ENCODE measurements around the gene CNTNAP2.

Gene CNTNAP2

GRCh38 chr7:147811923-147812322 is 1695.3 kb downstream of the CNTNAP2 start:
- no peak for DNase-seq

DNA sequence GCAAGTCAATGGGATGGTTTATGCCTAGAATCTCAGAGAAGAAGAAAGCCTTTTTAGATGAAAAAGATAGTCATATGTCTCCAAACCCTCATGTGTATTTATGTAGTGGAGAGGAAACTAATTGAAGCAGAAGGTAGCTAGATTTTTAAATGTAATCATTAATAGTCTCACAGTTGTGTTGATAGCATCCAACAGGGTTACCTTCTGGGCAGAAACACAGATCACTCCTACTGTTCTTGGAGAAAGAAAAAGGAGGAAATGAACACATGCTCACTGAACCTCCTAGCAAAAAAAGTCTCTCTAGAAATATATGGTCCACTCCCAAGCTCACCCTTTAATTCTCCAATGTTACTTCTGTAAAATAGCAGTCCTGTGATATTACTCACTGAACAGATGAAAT is 1696.7 kb downstream of the CNTNAP2 start:
- DNase-seq = no peak

- DNase-seq = no peak
These were observed 1701.7 kb downstream of the CNTNAP2 start for GRCh38 chr7:147818317-147818716.

- DNase-seq = no peak
These were observed 1708.1 kb downstream of the CNTNAP2 start for GRCh38 chr7:147824671-147825070.

DNA sequence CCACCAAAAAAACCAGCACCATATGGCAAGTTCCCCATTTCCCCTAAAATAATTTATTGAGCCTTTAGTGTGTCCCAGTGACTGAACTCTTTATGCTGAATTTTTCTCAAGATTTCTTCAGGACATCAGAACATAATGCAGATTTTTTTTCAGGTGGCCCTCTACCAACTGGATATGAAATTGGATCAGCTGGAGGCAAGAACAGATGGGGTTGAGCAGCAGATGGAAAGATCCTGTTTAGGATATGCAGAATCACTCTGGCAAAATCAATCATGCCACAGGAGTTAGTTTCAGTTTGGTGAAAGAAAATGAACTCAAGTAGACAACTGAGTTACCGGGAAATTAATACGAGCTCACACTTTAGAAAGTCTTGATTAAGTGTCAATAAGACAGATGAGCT is 1712.4 kb downstream of the CNTNAP2 start:
- no peak for DNase-seq

DNA sequence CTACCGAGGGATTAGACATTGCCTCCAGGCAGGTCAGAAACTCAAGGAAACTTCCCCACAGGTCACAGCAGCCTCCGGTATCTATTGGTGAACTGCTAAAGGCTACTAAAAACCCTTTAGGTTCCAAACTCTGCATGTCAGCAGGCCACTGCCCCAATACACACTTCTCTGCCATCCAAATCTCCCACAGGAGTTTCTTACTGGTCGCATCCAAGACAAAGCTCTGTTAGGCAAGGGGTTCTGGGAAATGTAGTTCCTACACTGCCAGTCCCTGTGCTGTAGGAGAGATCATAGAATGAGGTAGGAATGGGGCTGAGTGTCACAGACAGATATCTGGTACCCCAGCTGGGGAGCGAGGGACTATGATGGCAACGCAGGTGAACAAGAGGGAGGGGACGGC is 1717.0 kb downstream of the CNTNAP2 start:
- no peak for DNase-seq

GRCh38 chr7:147833970-147834369 is 1717.4 kb downstream of the CNTNAP2 start:
- no peak for DNase-seq

GRCh38 chr7:147852833-147853232 is 1736.2 kb downstream of the CNTNAP2 start:
- DNase-seq = no peak

GRCh38 chr7:147857152-147858140 is 1740.8 kb downstream of the CNTNAP2 start:
- DNase-seq = no peak

GRCh38 chr7:147858421-147858820 is 1741.8 kb downstream of the CNTNAP2 start:
- no peak for DNase-seq

GRCh38 chr7:147859033-147859432 is 1742.4 kb downstream of the CNTNAP2 start:
- no peak for DNase-seq

- no peak for DNase-seq
These were observed 1742.9 kb downstream of the CNTNAP2 start for GRCh38 chr7:147859486-147859885.

GRCh38 chr7:147861058-147861716 is 1744.6 kb downstream of the CNTNAP2 start:
- DNase-seq = no peak

DNA sequence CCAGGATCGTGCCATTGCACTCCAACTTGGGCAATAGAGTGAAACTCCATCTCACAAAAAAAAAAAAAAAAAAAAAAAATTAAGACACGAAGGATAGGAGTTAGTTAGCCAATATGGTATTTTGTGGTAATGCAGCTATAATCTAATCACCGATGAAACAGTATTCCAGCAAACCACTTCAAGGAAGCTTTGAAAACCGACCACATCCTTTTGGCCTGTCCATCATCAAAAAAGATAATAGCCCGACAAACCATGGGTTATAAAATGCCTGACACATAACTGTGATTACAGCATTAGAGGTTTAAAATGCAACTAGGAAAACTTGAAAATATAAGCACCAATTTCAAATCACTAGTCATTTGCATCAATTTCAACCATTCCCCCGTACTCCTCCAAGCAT is 1745.3 kb downstream of the CNTNAP2 start:
- DNase-seq = no peak

DNA sequence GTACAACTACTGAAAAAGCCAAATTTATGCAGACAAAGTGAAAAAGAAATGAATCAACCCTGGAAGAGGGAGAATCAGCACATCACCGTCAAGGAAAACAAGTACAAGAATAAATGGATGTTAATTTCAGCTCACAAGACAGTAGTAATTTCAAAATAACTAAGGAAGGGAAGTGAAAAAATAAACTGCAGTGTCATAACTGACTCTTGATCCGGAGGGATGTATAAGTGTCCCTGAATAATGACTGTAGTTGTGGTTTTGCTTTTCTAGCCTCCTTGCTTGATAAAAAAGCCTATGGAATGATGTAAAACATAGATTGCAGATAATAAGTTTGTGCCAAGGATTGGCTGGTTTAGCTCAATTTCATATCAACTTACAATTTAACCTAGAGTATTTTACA is 1752.9 kb downstream of the CNTNAP2 start:
- DNase-seq = peak; percentile 63

- peak; percentile 46 for DNase-seq
These were observed 1762.5 kb downstream of the CNTNAP2 start for GRCh38 chr7:147878912-147879661.

GRCh38 chr7:147885869-147886268 is 1769.3 kb downstream of the CNTNAP2 start:
- DNase-seq = peak; percentile 80

DNA sequence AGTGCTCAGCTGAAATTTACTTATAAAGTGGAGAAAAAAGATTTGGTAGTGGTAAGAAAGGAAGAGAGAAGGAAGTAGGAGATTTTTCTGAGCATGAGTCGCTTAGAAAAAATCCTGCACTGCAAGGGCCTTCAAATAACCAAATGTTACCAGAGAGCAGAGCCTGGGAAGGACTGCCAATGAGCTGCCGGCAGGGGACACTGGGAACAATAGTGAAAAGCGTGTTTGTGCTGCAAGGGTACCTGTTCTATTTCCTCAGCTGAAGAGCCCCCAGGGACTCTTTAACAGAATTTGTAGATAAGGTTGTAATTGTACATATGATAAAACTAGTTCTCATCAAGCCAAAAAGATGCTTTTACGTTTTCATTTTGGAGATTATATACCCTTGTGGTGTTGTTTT is 1777.7 kb downstream of the CNTNAP2 start:
- no peak for DNase-seq

DNA sequence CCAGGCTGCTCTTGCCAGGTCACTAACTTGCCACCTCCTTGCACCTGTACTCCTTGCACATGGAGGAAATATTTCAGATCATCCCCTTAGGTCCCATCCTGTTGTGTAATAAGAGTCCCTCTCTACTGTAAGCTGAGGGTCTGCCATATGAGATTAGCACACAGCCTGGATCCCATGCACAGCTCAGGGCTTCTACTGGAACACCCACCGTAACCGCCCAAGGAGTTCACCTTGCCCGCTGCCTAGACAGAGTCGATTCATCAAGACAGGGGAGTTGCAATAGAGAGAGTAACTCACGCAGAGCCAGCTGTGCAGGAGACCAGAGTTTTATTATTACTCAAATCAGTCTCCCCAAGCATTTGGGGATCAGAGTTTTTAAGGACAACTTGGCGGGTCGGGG is 1779.5 kb downstream of the CNTNAP2 start:
- no peak for DNase-seq

- DNase-seq = no peak
These were observed 1787.1 kb downstream of the CNTNAP2 start for GRCh38 chr7:147903536-147904218.

DNA sequence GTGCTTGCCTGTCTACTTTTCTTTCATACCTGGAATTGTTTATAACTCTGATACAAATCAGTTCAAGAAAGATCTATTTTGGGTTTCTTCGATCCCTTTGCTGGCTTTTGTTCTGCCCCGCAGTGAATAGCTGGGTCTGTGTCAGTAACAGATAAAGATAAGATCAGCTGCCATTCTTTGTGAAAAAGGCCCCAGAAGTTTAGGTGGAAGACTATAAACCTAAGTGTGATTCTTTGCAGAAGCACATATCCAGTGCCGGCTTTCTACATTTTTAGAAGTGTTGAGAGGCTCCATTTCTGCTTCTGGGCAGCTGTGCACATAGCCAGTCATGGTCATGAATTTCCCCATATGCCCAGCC is 1787.6 kb downstream of the CNTNAP2 start:
- DNase-seq = no peak

DNA sequence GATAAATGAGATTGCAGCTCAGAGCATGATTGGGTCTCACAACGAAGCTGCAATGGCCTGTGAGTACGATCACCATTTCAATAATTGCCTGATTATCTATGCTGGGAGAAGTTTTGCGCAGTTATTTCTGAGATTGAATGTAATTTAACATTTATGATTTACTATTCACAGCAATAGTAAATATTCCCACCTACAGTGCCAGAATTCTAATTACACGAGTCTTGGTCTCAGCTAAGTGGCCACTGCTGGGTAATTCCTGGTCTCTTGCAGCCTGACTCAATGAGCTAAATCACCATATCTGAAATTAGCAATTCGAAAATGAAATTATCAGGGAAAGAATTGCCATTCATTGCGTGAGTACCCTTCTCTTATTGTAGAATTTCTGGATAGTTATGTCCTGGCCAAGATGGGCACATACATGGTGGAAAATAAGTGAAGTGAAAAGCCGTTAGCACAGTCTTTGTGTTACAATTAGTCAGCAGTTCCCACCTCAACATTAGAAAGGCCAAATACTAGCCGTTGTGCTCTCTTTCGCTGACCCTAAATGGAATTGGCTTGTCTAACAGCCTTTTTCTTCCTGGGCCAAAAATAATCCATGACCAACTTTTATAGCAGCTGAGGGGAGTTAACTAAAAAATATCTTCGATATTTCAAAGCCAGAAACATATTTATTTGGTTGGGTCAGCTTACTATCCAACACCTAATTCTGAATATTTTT is 1793.0 kb downstream of the CNTNAP2 start:
- no peak for DNase-seq

All from inflammatory macrophage treated with lipopolysaccharide for 4 hours (primary cell).